HL-60 (cell line): Measurements from ENCODE around the gene CALU.

Experiments used
- DNase-seq, 2 experiments: peaks; one replicate each; pipeline ENCODE4 v3.0.0-alpha.2; 2010 to 2020; ENCODE audit warnings: low read depth in 1 of 2, low spot score in 1 of 2
- H3K27ac ChIP-seq: fragments of 250-450 bp; sonication (Bioruptor Pico); replicated peaks from 2 replicates; pipeline ENCODE4 v1.5.1; 2020; ENCODE audit warnings: mild to moderate bottlenecking, moderate library complexity
- H3K27me3 ChIP-seq: fragments of 250-450 bp; sonication (Bioruptor Pico); 2 replicates; pipeline ENCODE4 v1.5.1; 2021; ENCODE audit warnings: mild to moderate bottlenecking, moderate library complexity; ENCODE audit not compliant: insufficient read depth, poor library complexity, severe bottlenecking
- H3K4me3 ChIP-seq: replicated peaks from 2 replicates; pipeline ENCODE4 v1.5.1; 2011; ENCODE audit warnings: mild to moderate bottlenecking, control low read depth, low read length; ENCODE audit not compliant: insufficient read depth
- GABPA ChIP-seq: IDR thresholded peaks from 2 replicates; pipeline ENCODE4 v1.6.1; 2012; ENCODE audit warnings: low read depth
- POLR2AphosphoS5 ChIP-seq: IDR thresholded peaks from 2 replicates; pipeline ENCODE4 v1.6.1; 2012; ENCODE audit warnings: low read depth
- SPI1 ChIP-seq: IDR thresholded peaks from 2 replicates; pipeline ENCODE4 v1.6.1; 2012; ENCODE audit warnings: low read depth, mild to moderate bottlenecking, borderline replicate concordance
- TF ChIP-seq, protein P1 (sequence below): IDR thresholded peaks from one replicate; pipeline ENCODE4 v1.5.1; 2011; ENCODE audit warnings: low read length, control low read depth, inconsistent platforms; ENCODE audit not compliant: insufficient read depth
- TF ChIP-seq, protein P2 (sequence below): IDR thresholded peaks from 2 replicates; pipeline ENCODE4 v1.6.1; 2012; ENCODE audit warnings: low read depth; ENCODE audit not compliant: insufficient replicate concordance

Gene CALU

DNA sequence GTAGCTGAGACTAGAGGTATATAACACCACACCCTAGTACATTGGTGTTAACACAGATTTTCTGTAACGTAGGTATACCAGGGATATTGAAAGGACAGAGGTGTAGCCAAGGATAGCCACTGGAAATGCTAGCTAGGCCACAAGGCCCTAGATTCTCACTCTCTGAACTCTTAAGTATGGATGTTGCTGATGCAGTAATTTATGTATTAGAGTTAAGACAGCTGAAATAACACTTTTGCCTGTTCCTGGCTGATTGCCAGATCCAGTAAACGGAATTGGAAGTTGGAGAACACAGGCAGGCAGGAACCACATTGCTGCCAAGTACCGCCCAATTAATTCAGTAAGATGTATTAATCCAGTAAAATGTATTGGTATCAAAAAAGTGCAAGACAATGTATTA lies 1.8 kb downstream of the CALU start:
- Histone ChIP-seq H3K27ac (no peak overlapping the region), H3K4me3 (no peak overlapping the region), H3K27me3 (no peaks in the 10 kb centered on the region)
- TF ChIP-seq POLR2AphosphoS5 (no peak), GABPA (no peak), SPI1 (no peak)
- TF ChIP-seq, protein P1, sequence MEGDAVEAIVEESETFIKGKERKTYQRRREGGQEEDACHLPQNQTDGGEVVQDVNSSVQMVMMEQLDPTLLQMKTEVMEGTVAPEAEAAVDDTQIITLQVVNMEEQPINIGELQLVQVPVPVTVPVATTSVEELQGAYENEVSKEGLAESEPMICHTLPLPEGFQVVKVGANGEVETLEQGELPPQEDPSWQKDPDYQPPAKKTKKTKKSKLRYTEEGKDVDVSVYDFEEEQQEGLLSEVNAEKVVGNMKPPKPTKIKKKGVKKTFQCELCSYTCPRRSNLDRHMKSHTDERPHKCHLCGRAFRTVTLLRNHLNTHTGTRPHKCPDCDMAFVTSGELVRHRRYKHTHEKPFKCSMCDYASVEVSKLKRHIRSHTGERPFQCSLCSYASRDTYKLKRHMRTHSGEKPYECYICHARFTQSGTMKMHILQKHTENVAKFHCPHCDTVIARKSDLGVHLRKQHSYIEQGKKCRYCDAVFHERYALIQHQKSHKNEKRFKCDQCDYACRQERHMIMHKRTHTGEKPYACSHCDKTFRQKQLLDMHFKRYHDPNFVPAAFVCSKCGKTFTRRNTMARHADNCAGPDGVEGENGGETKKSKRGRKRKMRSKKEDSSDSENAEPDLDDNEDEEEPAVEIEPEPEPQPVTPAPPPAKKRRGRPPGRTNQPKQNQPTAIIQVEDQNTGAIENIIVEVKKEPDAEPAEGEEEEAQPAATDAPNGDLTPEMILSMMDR, result no peak
- TF ChIP-seq, protein P2, sequence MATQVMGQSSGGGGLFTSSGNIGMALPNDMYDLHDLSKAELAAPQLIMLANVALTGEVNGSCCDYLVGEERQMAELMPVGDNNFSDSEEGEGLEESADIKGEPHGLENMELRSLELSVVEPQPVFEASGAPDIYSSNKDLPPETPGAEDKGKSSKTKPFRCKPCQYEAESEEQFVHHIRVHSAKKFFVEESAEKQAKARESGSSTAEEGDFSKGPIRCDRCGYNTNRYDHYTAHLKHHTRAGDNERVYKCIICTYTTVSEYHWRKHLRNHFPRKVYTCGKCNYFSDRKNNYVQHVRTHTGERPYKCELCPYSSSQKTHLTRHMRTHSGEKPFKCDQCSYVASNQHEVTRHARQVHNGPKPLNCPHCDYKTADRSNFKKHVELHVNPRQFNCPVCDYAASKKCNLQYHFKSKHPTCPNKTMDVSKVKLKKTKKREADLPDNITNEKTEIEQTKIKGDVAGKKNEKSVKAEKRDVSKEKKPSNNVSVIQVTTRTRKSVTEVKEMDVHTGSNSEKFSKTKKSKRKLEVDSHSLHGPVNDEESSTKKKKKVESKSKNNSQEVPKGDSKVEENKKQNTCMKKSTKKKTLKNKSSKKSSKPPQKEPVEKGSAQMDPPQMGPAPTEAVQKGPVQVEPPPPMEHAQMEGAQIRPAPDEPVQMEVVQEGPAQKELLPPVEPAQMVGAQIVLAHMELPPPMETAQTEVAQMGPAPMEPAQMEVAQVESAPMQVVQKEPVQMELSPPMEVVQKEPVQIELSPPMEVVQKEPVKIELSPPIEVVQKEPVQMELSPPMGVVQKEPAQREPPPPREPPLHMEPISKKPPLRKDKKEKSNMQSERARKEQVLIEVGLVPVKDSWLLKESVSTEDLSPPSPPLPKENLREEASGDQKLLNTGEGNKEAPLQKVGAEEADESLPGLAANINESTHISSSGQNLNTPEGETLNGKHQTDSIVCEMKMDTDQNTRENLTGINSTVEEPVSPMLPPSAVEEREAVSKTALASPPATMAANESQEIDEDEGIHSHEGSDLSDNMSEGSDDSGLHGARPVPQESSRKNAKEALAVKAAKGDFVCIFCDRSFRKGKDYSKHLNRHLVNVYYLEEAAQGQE, result no peak
- DNase-seq, result no peak

GRCh38 chr7:128741491-128741890 lies 2.3 kb downstream of the CALU start:
- Histone ChIP-seq H3K27me3 (no peaks in the 10 kb centered on the region), H3K27ac (no peak overlapping the region), H3K4me3 (no peak overlapping the region)
- no peak for TF ChIP-seq SPI1
- TF ChIP-seq, protein P1, result no peak
- no peak for DNase-seq

- H3K27me3 ChIP-seq, result no peaks in the 10 kb centered on the region
- no peak overlapping the region for H3K27ac ChIP-seq
- TF ChIP-seq, protein P1, result no peak
- TF ChIP-seq POLR2AphosphoS5, result no peak
- no peak for TF ChIP-seq SPI1
- TF ChIP-seq, protein P2, result no peak
- no peak for TF ChIP-seq GABPA
- no peak for DNase-seq
- H3K4me3 ChIP-seq, result no peak overlapping the region
These were observed 3.0 kb downstream of the CALU start for GRCh38 chr7:128742206-128742605.

DNA sequence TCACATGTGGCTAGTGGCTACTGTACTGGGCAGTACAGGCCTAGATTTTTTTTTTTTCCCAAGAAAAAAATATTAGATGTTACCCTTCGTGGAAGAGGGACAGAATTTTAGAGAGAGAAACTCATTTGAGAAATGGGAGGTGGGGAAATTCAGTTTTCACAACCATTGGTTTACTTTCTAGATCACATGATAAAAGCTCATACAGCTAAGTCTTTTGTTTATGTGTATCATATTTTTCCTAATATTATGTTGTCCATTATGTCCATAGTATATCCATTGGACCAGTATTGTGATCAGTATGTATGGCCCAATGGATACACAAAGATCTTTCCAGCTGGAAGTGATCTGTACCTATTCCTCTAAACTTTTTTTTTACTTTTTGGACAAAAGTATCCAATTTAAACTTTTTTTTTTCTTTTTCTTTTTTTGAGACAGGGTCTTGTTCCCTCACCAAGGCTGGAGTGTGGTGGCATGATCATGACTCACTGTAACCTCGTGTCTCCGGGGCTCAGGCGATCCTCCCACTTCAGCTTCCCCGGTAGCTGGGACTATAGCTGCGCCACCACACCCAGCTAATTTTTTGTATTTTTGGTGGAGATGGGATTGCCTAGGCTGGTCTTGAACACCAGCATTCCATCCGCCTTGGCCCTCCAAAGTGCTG lies 4.1 kb downstream of the CALU start:
- Histone ChIP-seq H3K27me3 (no peaks in the 10 kb centered on the region), H3K27ac (no peak overlapping the region), H3K4me3 (no peak overlapping the region)
- no peak for DNase-seq
- TF ChIP-seq, protein P1, result no peak
- no peak for TF ChIP-seq GABPA
- no peak for TF ChIP-seq POLR2AphosphoS5
- no peak for TF ChIP-seq SPI1
- TF ChIP-seq, protein P2, result no peak
